HG02943 (cell line): ENCODE data around the gene FMN2.

Experiments used
- ATAC-seq: cut with Tn5 transposase; IDR thresholded peaks from one replicate; pipeline ENCODE4 v1.9.1; 2021; ENCODE audit warnings: mild to moderate bottlenecking, low read depth, moderate library complexity; ENCODE audit not compliant: unreplicated experiment

The FMN2 gene

DNA sequence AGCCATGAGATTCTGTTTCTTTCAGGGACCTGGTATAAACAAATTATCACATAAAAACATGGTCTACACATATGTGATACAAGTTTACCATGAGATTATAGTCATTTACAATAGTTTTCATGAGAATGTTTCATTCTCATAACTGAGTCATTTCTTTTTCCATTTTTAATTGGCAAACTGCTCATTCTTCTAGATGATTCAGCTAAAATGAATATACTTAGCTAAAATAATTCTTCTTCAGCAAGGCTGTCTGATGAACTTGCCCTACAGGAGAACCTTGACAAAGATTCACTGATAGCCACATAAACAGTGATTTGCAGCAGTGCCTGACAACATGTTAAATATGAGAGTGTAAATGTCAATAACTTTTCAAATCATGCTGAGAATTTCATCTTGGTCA lies 253.2 kb downstream of the FMN2 start:
- ATAC-seq = no peak

DNA sequence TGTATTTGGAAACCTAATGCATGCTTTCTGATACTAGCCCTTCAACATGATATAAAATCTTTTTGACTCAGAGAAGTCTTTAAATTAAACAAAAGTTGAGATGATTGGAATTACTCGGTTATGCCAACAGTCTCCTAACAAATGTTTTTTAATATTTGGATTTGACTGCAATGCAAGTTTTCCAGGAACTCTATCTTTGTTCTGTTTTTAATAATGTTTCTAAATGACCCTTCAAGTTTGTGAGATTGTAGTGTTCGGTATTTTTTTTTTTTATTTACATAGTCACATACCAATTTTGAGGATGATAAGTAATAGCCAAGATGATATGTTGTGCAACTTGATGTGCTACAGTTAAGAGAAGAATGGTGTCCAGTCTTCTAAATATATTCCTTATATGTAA lies 258.0 kb downstream of the FMN2 start:
- no peak for ATAC-seq

DNA sequence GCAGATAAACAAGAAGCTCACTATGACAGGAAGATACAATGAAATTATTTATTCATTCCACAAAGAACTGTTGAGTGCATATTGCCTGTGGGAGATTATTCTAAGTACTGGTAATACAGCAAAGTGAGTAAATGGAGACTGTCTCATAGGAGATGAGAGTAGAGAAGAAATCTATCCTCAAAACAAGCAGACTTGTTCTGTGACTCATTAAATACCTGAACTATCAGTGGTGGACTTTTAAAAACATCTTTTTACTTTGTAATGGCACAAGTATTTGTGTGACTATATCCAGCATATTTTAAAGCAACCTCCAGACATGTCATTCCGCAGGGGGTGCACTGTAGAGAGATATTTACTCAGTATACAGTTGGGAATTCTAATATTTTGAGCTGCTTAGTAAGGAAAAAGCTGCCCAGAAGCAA lies 259.2 kb downstream of the FMN2 start:
- ATAC-seq = no peak

DNA sequence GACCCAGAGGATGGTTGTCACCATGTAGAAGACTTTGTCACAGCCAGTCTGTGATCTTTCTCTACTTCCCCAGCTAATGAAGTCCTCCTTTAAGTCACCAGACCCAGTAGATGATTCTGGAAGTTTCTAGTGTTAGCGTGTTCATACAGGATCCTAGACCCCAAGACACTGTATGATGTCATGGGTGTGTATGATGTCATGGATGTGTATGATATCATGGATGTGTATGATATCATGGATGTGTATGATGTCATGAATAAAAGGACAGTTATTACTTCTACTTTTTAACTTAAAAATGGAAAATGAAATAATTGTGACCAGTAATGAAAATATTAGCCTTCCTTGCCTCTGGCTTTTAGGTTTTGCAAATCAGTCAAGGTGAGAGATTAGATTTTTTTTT lies 260.0 kb downstream of the FMN2 start:
- ATAC-seq = no peak

DNA sequence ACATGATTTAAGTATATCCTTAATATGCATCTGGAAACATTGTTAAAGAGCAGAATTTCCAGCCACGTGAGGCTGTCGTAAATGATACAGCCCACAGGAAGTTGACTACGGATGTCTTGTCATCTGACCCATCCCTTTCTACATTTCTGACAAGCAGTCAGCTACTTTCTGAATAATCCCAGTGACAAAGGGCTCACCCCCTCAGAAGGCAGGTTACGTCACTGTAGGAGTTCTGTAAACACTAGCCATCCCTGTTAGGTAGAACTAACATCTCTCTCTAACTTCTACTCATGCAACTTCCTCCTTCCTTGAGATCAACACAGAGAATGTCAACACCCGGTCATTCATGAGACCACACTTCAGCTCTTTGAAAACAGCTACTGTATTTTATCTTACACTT lies 261.1 kb downstream of the FMN2 start:
- ATAC-seq = no peak

DNA sequence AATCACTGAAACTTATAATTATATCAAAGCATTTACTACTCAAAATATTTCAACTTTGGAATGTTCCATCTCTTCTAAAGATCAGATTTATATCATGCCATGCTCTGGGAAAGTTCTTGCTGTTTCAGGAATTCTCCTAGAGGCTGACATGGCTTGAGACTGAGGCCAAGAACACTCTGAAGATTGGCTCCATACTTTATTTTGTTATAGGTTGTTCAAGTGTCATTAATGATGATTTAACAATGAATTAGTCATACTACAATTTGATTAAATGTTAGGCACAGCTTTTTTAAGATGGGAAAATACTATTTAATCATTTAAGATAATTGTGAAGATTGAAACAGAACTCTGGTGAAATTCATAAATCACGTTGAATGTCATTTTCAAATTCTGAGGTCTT lies 264.9 kb downstream of the FMN2 start:
- no peak for ATAC-seq

DNA sequence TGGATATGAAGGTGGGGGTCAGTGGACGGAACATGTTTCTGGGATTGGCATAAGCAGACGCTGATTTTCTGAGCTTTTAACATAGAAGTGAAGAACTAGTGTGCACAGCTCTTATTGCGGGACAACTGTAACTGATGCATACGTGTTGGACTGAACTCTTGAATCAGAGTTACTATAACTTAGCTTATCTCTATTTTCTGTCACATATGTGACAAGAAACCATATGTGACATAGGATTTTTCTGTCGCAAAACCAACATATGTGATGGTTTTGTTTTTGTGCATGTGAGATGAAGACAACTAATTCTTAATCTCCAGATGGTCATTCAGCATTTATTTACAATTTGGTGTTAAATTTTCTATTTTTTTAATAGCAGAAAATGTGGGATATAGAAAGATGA lies 270.4 kb downstream of the FMN2 start:
- no peak for ATAC-seq

DNA sequence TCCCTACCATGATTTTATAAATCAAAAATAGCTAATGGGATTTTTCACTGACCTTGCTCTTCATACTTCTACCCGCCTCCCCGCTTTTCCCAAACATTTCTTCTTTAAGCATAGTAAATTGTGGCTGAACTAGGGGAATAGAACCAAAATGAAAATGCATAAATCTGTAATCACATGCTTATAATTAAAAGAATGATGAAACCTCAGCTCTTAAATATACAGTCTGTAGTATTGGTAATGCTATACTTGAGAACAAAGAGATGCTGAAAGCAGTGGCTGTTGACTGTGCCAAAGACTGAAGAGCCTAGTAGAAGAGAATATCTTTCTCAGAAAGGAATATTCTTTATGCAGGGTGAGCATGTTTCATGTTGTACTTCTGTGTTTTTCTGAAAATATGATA lies 271.1 kb downstream of the FMN2 start:
- no peak for ATAC-seq

DNA sequence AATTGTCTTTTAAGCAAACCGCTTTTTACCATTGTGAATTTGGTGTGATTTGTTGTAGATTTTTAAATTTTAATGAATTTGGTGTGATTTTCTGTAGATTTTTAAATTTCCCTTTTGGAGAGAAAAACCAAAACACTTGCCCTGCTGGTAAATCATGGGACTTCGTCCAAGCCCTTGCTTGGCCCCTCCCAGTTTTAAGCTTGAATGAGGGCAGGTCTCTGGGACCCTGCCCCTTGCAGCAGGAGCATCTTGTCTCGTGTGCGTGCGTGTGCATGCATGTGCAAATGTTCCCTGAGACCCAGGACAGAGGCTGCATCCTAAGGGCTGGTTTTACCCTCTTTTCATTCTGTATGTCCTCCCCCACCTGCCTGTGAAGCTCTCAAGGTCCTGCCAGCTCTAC lies 271.6 kb downstream of the FMN2 start:
- no peak for ATAC-seq

DNA sequence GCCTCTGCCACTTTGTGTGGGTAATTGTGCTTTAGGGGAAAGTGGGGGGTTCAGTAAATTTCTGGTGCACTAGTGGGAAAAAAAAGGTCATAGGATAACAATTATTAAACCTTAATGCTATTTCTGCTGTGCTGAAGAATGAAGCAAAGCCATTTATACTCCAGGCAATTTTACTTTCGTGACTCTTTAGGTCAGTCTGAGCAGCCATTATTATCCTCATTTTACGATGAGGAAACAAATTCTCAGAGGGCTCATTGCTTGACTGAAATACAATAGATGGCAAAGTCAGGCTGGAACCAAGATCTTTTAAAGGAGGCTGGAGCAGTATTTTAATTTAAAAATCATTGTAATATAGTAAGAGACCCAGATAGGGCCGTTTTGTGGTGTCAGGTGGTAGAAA lies 272.2 kb downstream of the FMN2 start:
- no peak for ATAC-seq

DNA sequence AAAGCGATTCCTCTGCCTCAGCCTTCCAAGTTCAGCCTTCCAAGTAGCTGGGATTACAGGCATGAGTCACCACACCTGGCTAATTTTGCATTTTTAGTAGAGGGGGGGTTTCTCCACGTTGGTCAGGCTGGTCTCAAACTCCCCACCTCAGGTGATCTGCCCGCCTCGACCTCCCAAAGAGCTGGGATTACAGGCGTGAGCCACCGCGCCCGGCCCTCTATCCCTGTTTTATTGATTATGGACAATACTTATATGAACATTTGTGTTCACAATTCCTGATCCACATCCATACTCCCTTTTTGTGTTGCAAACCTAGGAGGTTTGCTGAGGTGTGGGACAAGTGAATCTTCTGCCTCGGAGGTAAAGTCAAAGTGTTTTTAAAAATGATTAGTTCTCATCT lies 275.0 kb downstream of the FMN2 start:
- no peak for ATAC-seq

DNA sequence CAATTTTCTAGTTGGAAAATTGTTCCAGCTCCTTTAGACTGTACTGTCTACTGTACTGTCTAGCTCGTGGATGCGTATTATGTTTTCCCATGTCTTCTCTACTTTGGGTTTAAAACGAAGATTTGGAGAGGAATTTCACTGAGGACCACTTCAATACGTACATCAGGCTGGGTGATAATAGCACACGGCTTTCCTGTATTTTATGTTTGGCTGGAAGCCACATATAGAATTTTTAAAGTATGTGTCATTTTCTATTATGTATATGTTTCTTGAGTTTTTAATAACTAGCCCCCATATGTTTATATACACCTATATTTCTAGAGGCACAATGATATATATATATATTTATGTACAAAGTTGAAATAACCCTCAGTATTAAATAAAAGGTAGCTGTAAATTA lies 293.9 kb downstream of the FMN2 start:
- ATAC-seq = no peak

DNA sequence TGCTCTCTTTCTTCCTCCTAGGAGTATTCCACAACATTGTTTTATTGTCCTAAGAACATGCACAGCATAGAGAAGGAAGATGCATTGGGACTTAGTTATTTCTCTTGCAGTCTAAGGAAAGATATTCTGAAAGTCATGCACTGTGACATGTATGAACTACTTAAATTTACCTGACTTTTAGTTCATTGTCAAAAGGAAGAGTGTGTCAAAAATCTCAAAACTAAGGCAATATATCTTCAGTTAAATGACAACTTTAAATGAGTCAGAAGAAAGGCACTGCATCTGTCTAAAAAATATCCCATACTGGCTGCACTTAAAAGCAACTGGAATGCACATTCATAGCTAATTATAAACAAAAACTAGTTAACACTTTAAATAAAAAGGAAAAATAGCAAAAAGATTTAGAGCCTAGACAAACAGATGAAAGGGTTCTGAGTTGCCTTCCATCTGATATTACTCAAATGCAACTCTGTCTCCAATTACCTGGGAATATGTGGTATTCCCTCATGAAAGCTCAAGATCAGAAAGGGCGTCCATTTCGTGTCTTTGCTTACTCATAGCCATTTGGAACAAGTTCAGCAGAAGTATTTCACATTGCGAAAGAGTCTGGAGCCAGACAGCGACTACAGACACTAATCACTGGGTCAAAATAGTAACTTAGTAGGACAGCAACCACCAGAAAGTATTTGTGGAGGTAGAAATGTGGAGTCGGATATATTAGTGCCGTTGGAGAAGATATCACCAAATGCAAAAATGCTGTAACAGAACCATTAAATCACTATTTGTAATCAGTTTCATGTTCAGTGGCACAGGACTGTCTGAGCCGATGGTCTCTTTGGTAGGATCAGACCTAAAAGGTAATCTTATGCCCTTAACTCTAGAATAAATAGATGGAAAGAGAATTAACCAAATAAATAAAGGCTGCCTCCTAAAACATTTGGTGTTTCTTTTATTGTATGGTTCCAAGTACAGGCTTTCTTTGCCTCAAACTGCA lies 294.6 kb downstream of the FMN2 start:
- no peak for ATAC-seq

DNA sequence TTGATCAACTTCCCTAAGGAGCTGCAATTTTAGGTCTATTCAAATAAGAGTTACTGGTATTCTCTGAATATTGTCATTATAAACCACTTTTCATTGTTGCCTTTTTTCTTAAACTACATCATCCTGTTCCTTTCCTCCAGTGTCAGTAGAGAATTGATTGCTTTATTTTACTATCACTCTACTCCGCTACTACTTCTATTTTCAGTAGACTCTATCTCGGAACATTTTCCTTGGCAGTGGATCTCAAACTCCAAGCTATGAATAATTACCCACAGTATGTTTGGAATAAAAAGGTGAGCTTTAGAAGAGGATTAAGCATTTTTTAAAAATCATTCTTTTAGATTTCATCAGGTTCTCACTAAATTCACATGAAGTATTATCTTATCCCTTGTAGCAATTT lies 295.4 kb downstream of the FMN2 start:
- ATAC-seq = no peak

DNA sequence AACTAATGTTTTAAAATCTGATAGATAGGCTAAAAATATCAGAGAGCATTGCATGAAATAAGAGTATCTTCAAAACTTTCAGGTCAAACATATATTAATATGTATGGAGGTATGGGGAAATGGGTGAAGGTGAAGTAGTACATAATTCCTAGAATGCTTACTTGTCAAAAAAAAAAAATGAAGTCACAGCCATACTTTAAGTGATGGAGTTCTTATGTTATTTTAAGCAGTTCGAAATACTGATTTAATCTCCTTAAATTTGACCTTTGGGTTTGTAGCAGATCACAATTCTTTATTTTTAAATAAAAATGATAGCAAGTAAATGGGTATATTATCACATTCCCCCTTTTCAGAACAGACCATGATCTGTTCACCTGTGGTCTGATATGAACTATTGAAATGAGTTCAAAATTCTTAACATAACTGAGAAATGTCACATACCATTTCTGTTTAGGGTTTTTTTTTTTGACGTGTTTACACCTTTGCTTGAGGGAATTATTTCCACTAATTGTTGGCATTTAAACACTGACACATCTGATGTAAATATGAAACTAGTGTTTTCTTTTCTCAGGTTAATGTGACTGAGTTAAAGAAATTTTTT lies 300.1 kb downstream of the FMN2 start:
- ATAC-seq = no peak

DNA sequence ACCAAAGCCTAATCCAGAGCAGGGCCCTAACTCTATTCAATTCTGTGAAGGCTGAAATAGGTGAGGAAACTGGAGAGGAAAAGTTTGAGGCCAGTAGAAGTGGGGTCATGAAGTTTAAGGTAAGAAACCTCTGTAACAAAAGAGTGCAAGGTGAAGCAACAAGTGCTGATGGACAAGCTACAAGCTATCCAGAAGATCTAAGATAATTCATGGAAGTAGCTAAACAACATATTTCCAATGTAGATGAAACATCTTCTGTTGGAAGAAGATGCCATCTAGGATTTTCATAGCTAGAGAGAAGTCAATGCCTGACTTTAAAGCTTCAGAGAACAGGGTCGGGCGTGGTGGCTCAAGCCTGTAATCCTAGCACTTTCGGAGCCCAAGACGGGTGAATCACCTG lies 302.7 kb downstream of the FMN2 start:
- no peak for ATAC-seq

DNA sequence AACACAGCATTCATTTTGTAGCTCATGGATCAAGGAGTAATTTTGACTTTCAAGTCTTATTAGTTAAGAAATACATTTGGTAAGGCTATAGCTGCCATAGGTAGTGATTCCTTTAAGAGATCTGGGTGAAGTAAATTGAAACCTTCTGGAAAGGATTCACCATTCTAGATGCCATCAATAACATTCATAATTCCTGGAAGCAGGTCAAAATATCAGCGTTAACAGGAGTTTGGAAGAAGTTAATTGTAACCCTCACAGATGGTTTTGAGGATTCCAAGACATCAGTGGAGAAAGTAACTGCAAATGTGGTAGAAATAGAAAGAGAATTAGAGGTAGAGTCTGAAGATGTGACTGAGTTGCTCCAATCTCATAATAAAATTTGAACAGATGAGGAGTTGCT lies 303.7 kb downstream of the FMN2 start:
- ATAC-seq = no peak

DNA sequence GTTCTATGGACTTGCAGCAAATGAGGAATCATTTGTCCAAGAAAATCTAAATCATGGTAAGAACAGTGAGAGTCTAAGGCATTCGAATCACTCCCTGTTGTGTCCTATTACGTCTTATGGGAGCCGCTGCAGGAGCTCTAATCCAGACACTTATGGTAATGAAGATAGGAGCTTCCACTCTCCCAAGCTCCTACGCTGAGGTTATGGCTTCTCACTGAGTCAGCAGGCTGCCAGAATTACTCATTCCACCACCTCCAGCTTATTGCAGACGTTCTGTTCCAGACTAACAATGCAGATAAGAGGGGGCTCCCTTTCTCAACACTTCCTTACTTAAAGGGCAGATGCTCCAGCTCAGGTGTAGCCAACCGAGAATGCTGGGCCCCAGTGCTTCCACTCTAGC lies 307.7 kb downstream of the FMN2 start:
- no peak for ATAC-seq

DNA sequence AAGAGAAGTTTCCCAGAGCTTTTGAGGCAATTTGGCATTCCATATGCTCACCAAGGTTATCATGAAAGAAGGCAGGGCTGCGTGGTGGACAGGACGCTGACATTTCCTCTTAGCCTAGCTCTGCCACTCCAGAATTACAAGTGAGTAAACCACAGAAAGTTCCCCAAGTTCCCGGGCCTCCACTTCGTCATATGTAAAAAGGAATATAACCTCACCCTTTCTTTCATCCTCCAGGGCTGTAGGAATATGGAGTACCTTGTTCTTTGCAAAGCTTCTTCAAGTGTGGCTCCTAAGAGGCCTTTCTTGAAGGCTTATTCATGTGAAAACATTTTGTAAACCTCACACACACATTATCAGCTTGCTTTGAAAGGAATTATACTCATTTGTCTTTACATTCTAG lies 310.0 kb downstream of the FMN2 start:
- no peak for ATAC-seq

DNA sequence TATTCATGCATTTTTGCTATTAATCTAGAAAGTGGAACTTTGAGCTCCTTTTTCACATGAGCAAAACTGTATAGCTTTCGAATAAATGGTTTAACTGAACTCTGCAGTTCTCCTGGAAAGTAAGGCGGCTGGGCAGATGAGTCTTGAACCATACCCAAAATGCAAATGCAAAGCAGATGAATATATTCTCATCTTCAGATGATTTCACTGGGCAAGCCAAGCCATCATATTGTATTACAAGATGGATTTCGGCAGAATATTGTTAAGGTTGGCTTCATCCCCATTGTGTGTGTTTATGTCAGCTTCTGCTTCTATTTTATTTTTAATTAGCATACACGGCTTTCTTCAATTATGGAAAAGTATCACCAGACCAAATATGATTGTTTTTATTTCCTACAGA lies 310.6 kb downstream of the FMN2 start:
- no peak for ATAC-seq

DNA sequence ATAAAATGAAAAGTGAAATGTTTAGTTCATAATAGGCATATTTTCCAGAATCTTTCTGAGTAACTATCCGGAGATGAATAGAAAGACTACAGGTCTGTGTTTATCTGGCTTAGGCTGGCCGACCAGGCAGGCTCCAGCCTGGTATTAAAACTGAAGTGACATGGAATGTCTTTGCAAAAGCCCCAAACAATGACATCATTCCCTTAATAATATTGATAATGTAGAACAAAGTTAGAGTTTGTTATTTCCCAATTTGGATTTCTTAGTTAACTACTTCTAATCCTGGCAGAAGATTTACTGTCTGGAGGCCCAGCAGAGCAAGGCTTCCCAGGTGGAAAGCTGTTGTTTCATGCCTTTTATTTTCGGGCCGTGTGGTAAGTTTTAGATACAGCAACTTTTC lies 312.6 kb downstream of the FMN2 start:
- no peak for ATAC-seq

DNA sequence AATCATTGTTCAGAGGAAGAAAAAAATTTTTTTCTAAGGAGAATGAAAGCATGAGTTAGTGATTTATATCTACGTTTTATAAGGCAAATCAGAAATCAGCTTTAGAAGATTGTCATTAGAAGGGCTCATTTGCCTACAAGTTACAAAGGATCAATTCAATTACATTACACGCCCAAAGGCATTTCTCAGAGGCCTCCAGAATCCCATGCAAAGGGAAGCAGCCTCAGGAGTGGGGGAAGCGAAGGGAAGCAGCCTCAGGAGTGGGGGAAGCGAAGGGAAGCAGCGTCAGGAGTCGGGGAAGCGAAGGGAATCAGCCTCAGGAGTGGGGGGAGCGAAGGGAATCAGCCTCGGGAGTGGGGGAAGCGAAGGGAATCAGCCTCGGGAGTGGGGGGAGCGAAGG lies 314.1 kb downstream of the FMN2 start:
- ATAC-seq = no peak
